Urothelium cell line (cell line): Measurements from ENCODE around the gene STEEP1.
"Not testable (repeated sequence)": the region's sequence is repeated elsewhere in the genome, so short reads cannot be mapped to it uniquely, and the experiment has no call there.

ENCODE experiments used
- DNase-seq: peaks from one replicate; pipeline ENCODE4 v3.0.0; 2011; ENCODE audit warnings: low spot score, mixed read lengths
- FAIRE-seq: peaks from 2 replicates; lab custom pipeline; 2011; peaks lifted over from hg19 to GRCh38; lab: Jason Lieb, UNC

STEEP1 gene

DNA sequence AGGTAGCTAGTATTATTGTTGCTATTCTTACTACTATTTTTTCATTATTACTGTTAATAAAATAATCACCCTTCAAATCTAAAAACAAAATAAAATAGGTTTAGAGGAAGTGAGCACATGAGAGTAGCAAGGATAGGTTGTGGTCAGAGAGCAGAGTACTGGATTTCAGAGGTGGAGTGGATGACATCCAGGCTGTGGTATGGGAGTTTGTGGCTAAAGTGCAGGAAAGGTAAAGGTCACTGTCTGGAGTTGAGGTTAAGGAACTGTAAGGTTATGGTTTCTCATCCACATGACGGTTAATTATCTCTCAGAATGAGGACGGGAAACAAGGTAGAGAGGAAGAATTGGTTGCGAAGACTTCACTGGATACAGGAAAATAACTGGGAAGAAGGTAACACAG is 27.7 kb downstream of the STEEP1 start:
- DNase-seq (no peak), FAIRE-seq (no peak)

DNA sequence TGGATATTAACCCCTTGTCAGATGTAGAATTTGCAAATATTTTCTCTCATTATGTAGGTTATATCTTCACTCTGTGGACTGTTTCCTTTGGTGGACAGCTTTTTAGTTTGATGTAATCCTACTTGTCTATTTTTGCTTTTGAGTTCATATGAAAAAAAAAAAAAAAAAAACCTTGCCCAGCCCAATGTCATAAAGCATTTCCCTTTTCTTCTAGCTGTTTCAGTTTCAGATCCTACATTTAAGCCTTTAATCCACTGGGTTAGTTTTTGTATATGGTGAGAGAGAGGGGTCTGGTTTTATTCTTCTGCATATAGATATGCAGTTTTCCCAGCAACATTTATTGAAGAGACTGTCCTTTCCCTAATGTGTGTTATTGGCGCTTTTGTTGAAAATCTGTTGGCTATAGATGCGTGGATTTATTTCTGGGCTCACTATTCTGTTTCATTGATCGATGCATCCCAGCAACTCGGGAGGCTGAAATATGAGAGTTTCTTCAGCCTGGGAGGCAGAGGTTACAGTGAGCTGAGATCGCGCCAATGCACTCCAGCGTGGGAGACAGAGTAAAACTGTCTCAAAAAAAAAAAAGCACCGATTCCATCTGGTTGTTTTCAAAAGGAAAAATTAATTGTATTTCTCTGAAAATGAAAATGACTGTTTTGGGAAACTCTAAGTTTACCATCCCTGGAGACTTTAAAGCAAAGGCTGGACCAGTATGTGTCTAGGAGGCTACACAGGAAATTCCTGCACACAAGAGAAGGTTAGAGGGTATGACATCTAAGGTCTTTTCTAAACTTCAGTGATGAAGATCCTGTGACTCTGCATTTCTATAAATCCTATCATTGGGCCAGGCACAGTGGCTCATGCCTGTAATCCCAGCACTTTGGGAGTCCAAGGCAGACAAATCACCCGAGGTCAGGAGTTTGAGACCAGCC is 35.6 kb downstream of the STEEP1 start:
- no peak for DNase-seq
- no peak for FAIRE-seq

DNA sequence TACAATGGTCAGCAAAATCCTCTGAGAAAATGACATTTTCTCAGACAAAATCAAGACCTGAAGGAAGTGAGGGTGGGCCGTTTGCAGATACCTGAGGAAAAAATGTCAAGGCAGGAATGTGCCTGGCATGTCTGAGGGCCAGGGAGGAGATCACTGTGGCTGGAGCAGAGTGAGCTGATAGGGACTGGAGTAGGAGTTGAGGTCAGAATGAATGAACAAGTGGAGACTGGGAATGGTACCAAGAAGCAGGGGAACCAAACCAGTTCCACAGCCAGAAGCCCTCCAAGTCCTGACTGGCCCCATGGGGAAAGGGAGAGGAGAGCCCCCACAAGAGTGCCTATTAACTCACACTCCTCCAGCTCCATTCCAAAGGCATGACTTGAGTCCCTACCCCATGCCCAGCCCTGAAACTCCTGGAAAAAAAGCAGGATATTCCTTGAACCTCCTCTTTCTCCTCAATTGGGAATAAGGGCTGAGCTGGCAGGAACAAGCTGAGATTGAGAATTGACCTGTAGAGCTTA is 41.5 kb downstream of the STEEP1 start:
- DNase-seq: no peak

DNA sequence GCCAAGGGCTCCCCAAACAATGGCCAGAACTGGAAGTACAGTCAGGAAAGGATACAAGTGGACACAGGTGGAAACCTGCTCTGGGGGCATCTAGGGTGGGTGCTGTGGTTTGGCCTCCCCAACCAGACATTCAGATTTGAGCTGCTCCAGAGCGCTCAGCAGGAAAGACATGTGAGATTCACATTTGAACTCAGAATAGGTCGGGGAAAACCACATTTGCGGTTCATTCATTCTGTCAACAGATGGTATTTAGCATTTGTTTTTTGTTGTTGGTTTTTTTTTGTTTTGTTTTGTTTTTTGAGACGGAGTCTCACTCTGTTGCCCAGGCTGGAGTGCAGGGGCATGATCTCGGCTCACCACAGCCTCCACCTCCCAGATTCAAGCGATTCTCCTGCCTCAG is 44.0 kb downstream of the STEEP1 start:
- no peak for FAIRE-seq

More for the DNA sequence above, 41.5 kb downstream of the STEEP1 start:
- FAIRE-seq: no peak

DNA sequence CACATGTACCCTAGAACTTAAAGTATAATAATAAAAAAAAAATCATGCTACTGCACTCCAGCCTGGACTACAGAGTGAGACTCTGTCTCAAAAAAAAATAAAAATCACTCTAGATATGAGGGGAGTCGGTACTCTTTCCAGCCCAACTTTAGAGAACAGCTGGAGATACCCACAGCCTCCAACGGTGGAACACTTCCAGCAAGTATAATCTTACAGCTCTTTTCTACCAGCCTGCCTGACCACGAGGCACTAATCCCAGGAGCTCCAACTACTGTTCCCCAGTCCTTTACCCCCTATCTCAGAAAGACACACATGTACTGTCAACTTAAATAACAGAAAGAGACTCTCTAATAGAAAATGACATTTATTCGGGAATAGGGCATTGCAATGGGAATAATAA is 46.8 kb downstream of the STEEP1 start:
- FAIRE-seq: no peak
- DNase-seq: no peak

More for the DNA sequence above, 44.0 kb downstream of the STEEP1 start:
- no peak for DNase-seq

DNA sequence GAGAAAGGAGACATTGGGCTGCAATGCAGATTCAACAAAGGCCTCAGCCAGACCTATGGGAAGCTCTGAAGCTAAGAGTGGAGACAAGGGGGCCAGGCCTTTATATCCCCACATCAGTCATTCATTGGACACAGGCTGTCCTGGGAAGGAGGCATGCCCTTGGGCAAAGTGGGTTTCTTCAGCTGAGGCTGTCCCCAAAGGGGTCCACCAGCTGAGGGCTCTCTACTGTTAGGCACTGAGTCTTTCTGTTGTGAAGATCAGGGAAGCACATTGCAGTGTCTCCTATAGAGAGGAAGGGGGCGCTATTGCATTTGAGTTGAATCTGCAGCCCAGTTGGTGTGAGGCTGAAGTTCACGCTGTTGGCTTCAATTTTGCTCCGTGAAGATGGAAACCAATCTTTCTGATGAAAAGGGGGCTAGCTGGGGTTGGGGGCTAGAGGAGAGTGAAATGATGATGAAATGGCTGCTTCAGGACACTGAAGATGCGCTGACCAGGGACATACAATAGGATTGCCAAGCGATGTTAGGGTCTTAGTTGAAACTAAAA is 49.0 kb downstream of the STEEP1 start:
- DNase-seq: peak; percentile 39
- no peak for FAIRE-seq

DNA sequence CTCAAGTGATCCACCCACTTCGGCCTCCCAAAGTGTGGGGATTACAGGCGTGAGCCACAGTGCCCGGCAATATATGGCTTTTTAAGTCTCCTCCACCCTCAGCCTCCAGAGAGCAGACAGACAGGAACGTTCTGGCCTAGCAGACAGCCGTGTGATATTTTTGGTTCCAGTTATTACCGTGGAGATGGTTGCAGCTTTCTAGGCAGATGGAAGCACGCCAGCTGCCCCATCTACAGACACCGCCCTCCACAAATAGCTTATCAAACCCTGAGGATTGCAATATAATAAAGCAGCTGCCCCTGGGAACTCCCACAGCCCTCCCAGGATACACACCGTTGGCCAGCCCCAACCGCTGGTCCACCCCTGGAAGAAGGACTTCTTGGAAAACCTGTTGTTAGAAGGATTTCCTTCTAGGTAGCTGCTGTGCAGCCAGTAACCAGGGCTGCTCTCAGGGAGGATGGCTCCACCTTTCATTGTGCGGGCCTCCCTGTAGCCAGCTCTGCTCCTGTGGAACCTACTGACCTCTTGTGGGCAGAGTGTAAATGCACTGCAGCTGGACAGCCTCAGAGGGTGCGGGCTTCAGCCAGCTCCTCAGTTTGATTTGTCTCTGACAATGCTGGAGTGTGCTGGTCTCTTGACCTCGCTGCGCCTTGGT is 52.9 kb downstream of the STEEP1 start:
- FAIRE-seq (no peak), DNase-seq (peak; percentile 49)

DNA sequence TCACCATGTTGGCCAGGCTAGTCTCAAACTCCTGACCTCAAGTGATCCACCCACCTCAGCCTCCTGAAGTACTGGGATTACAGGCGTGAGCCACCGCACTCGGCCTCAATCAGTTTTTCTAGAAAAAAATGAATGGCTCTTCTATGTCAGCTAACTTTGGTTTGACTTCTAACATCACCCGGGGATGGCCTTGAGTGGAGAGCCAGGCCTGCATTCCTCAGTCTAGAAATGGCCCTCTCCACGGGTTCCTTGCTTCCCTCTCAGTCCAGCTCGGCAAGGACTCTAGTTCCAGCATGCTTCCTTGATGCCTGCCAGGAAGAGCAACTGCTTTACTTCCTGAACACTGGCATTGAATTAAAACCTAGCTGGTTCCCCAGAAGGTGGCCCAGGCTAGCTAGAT is 58.0 kb downstream of the STEEP1 start:
- DNase-seq (no peak), FAIRE-seq (no peak)

DNA sequence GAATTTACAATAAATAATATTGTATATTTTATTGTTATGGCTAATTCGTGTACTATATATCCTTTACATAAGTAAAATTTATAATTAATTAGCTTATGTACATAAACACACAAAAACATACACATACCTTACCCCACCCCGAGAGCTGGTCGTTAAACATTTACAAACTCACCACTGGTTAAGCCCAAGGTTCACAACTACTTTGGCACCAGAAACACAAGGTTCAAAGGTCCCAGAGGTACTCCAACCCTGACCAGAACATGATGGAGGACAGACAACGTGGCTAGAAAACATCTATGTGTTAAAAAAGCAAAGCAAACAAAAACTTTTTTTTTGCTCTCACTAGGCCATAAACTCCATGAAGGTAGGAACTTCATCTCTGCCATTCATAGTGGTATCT is 59.3 kb downstream of the STEEP1 start:
- no peak for DNase-seq
- FAIRE-seq: no peak

DNA sequence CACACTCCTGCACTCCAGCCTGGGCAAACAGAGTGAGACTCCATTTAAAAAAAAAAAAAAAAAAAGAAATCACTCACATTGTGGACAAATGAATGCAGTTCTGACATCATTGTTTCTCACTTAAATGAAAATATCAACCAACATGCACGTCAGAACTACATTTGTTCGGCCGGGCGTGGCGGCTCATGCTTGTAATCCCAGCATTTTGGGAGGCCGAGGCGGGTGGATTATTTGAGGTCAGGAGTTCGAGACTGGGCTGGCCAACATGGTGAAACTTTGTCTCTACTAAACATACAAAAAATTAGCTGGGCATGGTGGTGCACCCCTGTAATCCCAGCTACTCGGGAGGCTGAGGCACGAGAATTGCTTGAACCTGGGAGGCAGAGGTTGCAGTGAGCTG is 60.1 kb downstream of the STEEP1 start:
- not testable (repeated sequence) for DNase-seq, FAIRE-seq

DNA sequence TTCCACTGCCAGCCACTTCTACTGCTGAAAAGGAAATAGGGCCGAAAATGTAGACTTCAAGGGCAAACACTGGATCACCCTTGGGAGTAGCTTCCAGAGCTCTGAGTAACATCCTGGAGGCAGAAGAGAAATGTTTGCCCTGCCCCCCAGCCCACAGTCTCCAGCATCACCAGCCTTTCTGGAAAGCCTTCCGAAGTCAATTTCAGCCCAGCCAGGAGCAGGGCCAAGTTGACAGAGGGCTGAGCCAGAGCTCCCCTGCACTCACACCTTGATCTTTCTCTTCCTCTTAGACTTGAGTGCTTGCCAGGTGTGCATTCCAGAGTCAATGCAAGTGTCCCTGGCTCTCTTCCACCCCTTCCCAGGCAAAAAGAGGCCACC is 61.7 kb downstream of the STEEP1 start:
- FAIRE-seq: no peak
- peak; percentile 55 for DNase-seq

DNA sequence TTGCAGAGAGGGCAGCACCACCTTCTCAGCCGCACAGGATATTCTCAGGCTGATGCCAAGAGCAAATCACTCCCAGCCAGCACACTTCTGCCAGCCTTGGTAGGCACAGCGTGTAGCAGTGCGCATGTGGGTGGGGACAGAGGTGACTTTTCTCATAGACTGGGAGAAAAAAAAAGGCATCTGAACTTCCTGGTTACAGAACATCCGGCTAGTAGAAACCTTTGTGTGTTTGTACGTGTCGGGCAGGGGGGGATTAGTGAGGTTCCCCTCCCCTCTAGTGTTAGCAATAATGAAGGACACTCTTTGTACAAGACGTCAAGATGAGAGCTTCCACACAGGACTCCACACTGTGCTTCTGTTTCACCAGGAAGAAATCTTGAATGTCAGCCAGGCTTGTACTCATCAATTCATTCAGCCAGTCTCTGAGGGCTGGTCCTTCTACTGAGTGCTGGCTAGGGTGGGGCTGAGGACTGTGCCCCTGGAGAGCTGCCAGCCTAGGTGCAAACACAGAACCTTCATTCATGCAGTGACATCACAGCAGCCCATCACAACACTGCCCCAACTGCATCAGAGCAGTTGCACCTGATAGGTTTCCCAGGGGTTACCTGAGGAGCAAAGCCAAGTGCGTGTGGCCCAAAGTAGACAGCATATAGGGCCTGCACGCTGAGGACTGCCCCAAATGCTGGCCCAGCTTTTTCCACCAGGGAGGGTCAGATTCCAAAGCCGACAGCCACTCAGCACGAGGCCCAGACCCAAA is 62.3 kb downstream of the STEEP1 start:
- DNase-seq (peak; percentile 17), FAIRE-seq (no peak)

DNA sequence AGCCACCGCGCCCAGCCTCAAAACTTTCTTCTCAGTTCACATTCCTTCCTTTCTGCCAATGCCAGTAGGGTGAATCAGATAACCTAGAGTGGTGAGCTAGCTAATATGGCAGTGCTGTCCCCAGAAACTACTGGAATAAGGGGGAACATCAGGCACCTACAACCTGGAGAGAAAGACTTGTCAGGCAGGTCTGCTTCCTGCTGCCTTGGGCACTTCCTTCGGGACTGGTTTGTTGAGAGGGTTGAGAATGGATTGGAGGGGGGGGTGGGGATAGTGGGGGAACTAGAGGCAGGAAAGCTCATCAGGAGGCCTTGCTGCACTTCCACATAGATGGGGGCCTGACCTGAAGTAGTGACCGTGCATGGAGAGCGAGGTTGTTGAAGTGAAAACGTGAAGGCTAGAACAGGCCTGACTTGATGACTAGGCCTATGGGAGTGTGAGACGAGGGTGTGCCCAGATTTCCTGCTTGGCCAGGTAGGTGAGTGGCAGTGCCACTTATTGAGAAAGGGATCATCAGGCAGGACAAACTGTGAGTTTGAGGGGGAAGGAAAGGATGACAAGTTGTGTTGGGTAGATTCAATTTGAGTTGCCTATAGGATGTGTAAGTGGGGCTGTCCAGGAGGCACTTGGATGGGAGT is 63.6 kb downstream of the STEEP1 start:
- DNase-seq (no peak), FAIRE-seq (no peak)

DNA sequence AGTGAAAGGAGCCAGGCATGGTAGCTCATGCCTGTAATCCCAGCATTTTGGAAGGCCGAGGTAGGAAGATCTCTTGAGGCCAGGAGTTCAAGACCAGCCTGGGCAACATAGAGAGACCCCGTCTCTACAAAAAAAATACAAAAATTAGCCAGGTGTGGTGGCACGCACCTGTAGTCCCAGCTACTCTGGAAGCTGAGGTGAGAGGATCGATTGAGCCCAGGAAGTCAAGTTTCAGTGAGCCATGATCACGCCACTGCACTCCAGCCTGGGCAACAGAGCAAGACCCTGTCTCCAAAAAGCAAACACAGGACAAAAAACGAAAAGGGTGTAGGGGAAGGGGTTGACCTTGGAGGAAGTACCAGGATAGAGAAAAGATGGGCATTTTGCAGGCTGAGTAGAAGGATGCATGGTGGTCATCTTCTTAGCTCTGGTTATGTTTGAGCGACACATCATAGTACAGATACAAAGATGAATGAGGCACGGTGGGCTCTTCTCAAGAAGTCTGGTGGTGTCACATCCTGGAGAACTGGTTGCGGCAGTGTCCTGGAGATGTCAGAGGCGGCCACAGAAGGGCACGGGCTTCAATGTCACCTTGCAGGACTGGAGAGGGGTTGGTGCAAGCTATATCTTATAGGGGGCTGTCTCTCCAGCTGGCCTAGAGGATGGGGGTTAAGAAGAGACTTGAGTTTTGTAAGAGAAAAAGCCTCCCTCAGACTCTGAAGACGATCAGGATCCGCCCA is 65.0 kb downstream of the STEEP1 start:
- FAIRE-seq (no peak), DNase-seq (no peak)

DNA sequence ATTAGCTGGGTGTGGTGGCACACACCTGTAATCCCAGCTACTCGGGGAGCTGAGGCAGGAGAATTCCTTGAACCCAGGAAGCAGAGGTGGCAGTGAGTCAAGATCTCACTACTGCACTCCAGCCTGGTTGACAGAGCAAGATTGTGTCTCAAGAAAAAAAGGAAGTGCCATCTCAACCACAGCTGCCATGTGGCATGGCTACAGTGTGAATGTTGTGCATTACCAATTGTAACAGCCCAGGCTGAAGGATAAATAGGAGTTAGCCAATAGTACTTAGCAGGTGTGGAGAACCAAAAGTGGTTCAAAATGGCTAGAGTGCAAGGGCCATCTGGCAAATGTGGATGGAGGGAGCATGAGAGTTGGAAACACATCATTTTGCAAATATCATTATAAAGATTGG is 68.0 kb downstream of the STEEP1 start:
- no peak for DNase-seq
- no peak for FAIRE-seq

DNA sequence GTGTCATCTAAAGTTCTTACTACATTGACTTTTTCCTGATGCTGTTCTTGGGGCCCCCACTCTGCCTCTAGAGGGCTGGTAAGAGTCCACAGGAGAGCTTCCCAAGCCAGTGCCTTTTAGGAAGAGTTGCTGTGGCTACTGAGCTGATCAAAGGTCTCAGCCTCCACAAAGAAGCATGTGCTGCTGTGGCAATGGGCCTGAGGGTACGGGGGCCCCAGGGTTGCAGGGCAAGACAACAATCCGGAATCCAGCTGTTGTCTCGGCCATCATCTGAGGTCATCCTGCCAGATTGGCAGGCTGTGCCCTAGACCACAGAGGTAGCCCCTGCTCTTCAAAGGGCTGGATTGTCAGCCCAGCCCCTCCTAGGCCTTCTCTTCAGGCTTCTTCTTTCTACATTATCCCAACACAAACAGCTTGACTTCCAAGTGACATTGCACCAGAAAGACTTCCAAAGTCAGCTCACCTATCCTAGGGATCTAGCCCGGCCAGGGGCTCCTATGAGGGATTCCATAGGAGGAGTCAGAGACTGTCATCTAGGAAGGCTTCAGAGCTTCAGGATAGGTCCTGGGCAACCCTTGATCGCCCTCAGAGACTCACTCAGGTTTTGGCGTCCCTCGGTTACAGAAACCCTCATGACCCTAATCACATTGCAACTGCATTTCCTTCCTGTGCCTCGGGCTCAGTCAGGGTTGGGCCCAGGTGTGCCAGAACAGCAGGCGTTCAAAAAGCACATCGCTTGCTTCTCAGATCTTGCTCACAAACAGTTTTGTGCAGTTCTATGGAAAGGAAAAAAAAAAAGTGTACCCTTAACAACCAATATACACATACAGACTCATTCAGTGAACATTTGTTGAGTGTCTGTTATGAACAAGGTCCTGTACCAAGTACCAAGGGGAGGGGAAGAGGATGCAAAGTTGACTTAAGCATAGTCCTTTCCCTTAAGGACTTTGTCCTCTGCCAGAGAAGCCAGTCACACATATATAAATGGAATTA is 69.2 kb downstream of the STEEP1 start:
- DNase-seq (no peak), FAIRE-seq (no peak)

DNA sequence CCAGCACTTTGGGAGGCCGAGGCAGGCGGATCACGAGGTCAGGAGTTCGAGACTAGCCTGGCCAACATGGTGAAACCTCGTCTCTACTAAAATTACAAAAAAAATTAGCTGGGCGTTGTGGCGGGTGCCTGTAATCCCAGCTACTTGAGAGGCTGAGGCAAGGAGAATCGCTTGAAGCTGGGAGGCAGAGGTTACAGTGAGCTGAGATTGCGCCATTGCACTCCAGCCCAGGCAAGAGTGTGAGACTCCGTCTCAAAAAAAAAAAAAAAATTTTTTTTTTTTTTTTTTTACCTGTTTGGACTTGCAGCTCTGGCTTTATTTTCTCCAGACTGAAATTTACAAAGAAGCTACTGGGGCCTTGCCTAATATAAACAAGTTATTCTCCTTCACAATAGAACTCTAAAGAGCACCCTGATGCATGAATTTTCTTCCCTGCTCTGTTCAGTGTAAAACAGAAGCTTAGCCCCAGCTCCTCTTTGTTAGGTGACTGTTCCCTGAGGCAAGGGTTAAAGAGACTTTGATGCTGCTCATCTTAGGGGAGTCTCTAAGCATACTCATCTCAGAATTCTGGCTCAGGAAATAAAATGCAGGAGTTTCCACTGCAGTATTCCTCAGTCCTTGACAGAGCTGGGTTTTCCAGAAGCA is 71.2 kb downstream of the STEEP1 start:
- FAIRE-seq, DNase-seq: not testable (repeated sequence)

DNA sequence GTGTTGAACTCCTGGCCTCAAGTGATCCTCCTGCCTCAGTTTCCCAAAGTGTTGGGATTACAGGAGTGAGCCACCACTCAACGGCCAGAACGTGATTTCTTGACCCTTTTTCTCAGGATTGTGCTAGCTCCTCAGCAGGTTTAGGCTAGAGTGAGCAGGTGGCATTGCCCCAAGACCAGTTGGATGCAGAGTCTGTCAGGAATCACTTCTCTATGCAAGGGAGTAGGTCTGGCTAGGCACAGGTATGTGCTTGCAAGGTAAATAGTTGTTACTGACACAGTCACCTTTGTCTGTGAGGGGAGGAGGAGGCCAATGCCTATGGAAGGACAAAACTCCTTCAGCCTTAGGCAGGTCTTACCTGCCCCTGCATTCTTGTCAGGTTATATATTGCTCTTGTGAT is 72.7 kb downstream of the STEEP1 start:
- DNase-seq (no peak), FAIRE-seq (no peak)
